Fibroblast of lung (primary cell): ENCODE results near the gene FNDC11.

Experiments used
- CTCF ChIP-seq, 2 donors: IDR thresholded peaks in 1 of 2; conservative IDR thresholded peaks in 1 of 2; 1 replicate in 1 of 2; 2 replicates in 1 of 2; pipeline ENCODE4 v1.5.1; 2011 to 2012; ENCODE audit warnings: low read length in 2 of 2, control low read depth in 1 of 2, inconsistent platforms in 1 of 2, low read depth in 1 of 2, mild to moderate bottlenecking in 1 of 2
- EZH2 ChIP-seq: IDR thresholded peaks from 2 replicates; pipeline ENCODE4 v1.5.1; 2012; ENCODE audit warnings: low read length, control low read depth, mild to moderate bottlenecking; ENCODE audit errors: missing control alignments

DNA sequence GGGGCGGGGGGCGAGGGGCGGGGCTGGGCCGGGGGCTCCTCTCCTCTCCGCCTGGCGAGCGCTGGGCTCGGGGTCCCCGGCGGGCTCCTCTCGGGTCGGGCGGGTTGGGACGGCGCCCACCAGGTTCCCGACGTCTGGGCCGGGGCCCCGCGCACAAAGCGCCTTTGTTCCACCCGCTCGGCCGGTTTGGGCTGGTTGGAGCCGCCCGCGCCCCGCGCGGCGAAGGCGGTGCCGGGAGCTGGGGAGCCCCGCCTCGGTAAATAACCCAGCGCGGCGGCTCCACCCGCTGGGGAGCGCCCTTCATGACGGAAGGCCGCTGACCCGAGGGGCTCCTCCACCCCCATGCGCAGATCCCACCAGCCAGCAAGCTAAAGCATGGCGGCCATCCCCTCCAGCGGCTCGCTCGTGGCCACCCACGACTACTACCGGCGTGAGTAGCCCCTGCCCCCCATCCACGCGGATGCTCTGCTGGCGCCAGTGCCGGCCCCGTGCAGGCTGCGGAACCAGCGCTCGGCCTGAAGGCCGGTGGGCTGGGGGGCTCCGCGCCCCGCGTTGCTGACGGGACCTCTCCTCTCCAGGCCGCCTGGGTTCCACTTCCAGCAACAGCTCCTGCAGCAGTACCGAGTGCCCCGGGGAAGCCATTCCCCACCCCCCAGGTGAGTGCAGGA lies 32.9 kb upstream of the FNDC11 start:
- TF ChIP-seq EZH2 (no peak), CTCF (conservative IDR thresholded peaks at IDR 0.05 in 1 of 2, IDR thresholded peaks at IDR 0.05 in 1 of 2; ENCODE audit: low read depth in 1 of 2, low read length in 2 of 2) (no peak)
